HG03095 (cell line): ENCODE data around the gene BTBD10.
"Not testable (repeated sequence)": the region's sequence is repeated elsewhere in the genome, so short reads cannot be mapped to it uniquely, and the experiment has no call there.

Experiments used
- ATAC-seq: cut with Tn5 transposase; IDR thresholded peaks from one replicate; pipeline ENCODE4 v1.9.1; 2021; ENCODE audit warnings: moderate library complexity; ENCODE audit not compliant: unreplicated experiment

Gene BTBD10

DNA sequence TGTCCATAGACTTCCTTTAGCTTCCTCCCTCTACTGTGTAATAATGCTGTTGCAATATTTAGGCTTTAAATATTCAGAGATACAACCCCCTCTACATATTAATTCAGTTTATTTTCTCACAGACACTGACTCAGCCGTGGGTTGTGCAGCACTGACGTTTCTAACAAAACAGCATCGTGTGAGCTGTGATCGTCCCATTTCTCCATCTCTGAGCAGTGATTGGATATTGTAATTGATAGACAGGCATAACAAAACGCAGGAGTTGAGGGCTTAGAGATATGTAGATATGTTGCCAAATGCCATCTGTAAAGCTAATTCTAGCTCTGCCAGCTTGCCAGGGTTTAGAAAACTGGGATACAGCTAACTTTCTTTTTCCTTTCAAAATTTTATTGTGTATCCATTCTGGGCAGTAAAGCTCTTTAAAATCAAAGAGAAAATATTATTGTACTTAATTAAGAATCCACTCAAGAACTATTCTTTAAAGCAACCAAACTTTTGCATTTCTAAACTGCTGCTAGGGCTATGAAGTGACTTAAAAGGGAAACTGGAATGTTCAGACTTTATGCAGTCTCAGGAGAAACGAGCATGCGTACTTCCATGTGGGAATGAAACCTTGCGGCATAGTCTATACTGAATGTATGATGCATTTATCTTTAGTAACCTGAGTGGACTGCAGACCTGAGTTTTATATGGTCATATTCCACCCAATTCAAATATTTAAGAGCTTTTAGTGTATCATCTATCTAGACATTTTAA lies 22.7 kb downstream of the BTBD10 start:
- ATAC-seq: no peak

DNA sequence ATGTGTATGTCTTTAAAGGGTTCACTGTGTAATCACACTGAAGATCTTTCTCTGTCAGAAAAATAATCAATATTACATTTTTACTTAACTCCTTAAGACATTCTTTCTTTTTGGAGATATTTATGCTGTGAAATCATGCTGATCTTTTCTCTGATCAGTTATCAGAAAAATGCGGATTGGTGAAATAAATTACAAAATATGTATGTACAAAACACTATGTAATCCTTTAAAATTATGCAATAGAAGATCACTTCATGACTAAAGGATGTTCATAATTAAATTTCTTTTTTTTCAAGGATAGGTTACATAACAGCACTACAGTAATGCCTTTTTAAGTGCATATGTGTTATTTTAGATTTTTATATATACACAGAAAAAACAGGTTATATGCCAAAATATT lies 24.7 kb downstream of the BTBD10 start:
- no peak for ATAC-seq

DNA sequence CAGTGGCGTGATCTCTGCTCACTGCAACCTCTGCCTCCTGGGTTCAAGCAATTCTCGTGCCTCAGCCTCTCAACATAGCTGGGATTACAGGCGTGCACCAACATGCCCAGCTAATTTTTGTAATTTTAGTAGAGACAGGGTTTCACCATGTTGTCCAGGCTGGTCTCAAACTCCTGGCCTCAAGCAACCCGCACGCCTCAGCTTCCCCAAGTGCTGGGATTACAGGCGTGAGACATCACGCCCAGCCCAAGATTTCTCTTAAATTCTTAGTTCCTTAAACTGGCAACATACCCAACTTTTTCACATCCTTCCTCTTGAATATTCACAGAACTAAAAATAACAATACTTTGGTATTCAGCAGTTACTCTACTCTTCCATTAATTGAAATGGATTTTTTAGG lies 26.2 kb downstream of the BTBD10 start:
- not testable (repeated sequence) for ATAC-seq

DNA sequence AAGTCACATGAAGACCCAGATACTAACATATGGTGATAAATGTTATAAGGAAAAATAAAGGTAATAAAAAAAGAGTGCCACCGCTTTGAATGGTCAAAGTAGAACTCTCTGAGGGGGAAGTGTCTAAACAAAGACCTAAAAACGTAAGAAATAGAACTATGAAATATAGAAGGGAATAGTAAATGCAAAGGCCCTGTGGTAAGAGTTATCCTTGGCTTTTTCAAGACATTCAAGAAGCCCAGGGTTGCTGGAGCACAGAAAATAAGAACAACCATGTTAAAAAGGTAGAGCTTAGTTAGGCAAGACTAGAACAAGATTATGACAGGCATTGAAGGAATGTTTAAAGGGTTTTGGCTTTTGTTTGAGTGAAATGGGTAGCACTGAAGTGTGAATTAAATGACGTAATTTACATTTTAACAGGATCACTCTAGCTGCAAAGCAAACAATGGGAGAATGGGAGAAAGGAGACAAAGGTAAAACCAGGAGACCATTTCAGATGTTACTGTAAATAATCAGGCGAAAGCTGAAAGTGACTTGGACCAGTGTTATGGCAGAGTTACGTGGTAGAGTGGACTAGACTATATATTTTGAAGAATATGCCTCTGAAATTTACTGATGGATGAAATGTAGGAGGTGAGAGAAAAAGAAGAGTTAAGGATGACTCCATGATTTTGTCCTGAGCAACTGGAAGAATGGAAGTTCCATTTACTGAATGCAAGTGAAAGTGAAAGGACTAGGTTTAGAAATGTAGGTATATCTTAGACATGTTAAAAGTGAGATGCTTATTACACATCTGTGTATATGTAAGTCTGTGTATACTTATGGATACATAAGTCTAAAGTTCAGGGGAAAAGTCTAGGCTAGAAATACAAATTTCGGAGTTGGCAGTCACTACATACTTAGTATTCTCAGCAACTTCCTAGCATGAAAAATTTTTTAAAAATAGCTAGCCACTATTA lies 28.5 kb downstream of the BTBD10 start:
- ATAC-seq: no peak

DNA sequence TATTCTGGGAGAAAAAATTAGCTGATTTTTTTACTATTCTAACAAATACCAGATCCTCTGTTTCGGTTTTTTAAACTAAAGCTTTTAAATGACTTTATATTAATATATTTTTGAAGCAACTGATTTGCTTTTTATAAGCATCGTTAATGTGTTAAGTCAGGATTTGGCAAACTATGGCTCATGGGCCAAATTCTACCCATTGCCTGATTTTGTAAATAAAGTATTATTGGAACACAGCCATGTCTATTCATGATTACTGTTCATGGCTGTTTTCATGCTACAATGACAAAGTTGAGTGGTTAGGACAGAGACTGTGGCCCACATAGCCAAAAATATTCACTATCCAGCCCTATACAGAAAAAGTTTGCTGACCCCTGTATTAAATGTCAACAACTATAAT lies 29.6 kb downstream of the BTBD10 start:
- ATAC-seq: no peak

DNA sequence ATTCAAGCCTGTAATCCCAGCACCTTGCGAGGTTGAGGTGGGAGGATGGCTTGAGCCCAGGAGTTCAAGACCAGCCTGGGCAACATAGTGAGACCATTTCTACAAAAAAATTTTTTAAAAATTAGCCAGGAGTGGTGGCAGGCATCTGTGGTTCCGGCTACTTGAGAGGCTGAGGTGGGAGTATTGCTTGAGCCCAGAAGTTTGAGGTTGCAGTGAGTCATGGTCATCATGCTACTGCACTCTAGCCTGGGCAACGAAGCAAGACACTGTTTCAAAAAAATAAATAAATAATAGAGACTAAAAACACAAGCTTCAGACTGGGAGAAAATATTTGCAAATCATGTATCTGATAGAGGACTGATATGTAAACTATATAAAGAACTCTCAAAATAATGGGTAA lies 33.2 kb downstream of the BTBD10 start:
- ATAC-seq: no peak

DNA sequence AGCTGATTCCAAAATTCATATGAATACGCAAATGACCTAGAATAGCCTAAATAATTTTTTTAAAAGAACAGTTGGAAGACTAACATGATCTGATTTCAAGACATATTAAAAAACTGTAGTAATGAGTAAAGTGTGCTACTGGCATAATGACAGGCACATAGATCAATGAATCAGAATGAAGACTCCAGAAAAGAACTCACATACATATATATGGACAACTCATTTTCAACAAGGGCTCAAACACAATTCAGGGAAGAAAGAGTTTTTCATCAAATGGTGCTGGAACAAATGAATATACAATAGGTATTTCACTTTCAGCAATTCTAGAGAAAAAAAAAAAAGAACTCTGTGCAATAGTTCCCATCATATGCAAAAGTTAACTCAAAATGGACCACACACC lies 33.7 kb downstream of the BTBD10 start:
- no peak for ATAC-seq

DNA sequence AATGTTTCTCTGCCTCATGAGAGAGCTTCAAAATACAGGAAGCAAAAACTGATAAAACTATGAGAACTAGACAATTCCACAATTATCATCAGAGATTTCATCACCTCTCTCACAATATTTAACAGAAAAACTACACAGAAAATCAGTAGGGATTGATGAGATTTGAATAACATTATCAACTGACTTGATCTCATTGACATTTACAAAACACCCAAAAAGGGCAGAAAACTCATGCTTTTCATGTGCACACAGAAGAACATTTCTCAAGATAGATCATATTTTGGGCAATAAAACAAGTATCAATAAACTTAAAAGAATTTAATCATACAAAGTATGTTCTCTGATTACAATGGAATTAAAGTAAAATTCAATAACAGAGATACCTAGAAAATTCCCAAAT lies 35.6 kb downstream of the BTBD10 start:
- ATAC-seq: no peak

DNA sequence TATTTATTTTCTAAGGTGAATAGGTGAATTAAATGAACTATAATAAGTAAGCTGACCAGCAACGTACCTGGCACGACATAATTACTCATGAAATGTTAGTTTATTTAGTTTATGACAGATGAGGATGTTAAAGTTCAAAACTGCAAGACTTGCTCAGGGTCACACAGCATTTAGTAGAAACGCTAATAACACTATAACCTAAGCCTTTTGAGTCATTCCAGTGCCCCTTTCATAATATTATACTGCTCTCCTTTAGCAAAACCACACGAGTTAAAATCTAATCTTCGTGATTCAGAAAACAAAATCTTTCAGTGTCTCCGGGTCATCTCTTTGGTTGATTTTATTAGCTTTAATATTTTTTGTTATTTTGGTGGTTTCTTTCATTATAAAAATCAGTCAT lies 39.6 kb downstream of the BTBD10 start:
- ATAC-seq: no peak

DNA sequence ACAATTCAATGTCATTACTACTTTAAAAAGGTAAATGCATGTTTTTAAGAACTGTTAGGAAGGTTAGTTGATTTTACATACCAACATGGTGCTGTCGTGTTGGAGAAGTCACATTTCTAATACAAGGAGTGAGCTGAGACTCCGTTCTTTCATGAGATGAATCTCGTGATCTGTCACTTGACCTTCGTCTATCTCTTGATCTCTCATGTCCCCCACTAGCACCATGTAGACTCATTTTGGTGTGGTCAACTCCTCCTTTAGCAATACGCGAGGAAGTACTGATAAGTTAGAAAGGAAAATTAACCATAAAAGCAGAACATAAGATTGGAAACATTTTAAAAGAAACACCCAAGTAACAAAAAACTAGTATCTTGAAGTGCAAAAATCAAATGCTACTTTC lies 41.5 kb downstream of the BTBD10 start:
- ATAC-seq: no peak

DNA sequence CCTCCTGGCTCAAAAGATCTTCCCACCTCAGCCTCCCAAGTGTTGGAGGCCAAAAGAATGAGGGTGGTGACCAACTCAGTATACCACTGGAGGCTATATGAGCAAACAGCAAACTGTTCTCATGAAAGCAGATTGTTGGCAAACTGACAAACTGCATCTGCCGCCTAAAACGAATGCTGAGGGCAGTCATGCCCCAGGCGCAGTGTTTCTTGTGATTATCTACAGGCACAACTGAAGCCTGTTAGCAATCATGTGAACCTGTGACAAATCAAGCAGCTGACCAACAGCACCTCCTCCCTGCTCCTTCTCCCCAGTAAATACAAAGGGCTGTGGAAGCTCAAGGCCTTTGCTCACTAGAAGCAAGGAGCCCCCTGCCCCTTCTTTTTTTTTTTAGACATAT lies 47.8 kb downstream of the BTBD10 start:
- ATAC-seq: no peak

DNA sequence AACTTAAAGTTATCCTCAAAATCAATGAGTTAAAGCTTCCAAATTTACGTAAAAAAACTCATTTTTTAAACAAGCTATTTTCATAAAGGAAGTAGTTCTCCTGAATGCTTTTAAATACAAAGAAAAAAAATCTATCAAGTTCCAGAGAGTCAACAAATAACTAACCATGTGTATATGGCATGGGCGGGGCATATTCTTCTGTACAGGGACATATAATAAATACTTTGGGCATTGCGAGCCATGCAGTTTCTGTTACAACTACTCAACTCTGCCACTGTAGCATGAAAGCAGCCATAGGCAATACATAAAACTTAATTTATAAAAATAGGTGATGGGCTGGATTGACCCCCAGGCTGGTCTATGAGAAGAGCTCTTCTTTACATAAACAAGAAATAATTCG lies 57.8 kb downstream of the BTBD10 start:
- ATAC-seq: no peak

DNA sequence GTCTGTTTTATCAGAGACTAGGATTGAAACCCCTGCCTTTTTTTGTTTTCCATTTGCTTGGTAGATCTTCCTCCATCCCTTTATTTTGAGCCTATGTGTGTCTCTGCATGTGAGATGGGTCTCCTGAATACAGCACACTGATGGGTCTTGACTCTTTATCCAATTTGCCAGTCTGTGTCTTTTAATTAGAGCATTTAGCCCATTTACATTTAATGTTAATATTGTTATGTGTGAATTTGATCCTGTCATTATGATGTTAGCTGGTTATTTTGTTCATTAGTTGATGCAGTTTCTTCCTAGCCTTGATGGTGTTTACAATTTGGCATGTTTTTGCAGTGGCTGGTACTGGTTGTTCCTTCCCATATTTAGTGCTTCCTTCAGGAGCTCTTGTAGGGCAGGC lies 64.7 kb downstream of the BTBD10 start:
- ATAC-seq: not testable (repeated sequence)

DNA sequence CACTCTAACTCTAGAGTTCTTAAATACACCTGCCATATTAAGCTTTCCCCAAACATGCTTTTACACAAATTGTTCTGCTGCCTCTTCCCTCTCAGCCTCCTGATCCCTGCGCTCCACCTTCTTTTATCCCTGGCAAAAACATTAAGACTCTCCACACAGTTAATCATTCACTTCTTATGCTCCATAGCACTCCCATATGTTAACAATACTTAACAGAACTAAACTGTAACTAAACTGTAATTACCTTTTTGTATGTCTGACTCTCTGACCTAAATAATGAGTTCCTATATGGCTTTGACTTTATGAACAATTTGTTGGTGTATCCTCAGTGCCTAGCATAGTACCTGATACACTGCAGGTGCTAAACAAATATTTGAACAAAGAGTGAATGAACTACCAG lies 71.8 kb downstream of the BTBD10 start:
- no peak for ATAC-seq

DNA sequence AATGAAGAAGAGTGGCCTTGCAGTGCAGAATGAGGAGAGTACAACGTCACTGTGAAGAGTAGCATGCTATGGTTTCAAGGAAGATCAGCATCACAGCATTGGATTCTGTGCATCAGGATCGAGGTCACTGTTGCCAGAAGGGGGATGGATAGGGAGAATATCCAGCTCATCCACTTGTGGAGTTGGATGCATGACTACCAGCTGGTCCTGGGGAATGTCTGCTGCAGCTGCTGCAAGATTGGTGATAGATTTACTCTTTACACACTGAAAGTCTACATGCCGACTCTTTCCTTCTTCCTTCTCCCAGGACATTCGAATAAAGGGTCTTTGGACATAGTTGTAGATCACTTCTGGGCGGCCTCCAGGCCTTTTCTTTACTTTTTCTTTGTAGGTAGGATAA lies 74.3 kb downstream of the BTBD10 start:
- no peak for ATAC-seq

DNA sequence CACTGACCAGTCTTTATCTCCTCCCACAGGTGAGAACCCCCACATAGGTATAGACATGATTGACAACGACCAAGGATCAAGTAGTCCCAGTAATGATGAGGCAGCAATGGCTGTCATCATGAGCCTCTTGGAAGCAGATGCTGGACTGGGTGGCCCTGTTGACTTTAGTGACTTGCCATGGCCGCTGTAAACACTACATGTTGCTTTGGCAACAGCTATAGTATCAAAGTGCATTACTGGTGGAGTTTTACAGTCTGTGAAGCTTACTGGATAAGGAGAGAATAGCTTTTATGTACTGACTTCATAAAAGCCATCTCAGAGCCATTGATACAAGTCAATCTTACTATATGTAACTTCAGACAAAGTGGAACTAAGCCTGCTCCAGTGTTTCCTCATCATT lies 76.5 kb downstream of the BTBD10 start:
- no peak for ATAC-seq

DNA sequence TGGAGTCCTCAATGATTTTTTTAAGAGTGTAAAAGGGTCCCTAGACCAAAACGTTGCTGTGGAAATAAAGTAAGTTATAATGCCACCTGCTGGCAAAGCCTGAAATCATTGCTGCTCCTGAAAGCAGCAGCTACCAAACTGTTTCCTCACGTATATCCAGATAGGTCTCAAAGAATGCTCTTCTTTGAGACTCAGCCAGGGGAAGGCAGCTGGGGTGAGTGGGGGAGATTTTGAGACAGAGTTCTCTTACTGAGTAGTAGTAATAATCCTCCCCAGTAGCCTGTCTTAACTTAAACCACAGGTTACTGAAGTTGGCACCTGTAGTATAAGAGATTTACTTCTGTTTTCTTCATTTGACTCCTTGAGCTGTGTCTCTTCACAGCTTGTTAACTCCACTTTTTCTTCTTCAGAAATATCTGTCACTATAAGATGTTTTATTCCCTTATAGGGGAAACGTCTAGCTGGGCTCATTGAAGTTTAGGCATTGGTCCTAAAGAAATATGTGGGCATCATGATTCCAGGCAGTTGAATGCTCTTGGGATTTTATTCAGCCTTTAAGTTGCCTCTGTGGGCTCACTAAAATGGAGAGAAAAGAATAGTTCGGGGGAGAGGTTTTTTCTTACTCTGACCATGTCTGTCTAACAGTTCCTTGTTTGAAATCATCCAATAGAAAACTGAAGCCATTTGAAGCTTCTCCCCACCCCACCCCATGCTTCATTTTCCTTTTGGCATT lies 77.9 kb downstream of the BTBD10 start:
- ATAC-seq: peak; percentile 60

DNA sequence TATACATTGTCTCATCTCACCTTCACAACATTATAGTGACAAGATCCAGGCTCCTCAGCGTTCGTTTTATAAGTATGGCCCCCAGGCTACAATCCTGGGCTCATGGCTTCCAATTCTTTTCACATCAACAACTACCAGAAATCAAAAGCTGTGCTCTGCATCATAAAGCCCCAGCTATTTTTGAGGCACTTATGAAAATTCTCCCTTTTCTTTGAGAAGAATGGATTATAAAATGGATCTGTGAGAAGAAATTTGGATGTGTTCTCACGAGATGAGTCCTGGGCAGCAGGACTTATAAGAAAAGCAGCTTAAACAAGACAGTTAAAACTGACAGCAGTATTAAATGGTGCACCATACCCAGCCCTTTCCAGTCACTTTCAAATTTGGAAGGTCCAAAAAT lies 80.3 kb downstream of the BTBD10 start:
- no peak for ATAC-seq

DNA sequence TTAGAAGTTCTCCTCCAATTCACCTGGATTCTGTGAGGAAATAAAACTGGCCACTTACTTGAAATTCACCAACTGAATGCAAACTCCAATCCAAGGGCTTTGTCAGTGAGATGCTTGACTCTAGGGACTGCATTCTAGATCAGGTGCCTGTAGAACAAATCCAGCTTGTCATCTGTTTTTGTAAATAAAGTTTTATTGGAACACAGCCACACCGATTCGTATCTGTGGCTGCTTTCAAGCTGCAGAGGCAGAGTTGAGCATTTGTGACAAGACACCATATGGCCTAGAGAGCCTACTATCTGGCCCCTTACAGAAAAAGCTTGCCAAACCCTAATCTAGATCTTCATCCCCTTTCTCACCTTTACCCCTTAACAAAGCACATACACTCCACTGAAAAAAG lies 82.3 kb downstream of the BTBD10 start:
- no peak for ATAC-seq

DNA sequence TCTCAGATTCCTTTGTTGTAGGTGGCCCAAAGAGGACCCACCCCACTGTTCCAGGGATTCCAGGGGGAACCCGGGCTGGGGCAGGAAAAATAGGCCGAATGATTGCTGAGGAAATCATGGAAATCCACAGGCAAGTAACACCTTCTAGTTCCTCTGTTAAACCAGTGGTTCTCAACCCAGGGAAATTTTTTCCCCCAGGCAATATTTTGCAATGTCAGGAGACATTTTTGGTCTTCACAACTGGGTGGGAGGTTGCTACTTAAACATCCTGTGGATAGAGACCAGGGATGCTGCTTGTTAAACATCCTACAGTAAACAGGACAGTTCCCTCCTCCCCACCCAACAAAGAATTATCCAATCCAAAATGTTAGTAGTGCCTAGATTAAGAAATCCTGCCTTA lies 84.7 kb downstream of the BTBD10 start:
- no peak for ATAC-seq

DNA sequence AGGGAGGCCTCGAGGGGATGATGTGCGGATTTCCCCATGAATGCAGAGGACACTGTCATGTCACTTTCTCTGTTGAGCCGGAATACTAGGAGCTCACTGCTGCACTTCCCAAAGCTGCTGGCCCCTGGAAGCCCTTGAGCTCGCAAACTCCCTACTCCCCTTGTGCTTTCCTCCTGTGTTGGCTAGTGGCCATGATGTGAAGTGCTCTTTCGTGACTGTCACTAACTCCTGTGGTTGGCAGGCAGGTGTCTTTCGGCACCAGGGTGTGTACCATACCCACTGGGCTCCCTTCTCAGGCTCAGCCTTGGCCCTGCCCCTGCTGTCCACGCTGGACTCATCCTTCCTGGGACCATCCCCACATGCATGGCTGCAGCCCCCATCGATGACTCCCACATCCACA lies 86.2 kb downstream of the BTBD10 start:
- no peak for ATAC-seq

DNA sequence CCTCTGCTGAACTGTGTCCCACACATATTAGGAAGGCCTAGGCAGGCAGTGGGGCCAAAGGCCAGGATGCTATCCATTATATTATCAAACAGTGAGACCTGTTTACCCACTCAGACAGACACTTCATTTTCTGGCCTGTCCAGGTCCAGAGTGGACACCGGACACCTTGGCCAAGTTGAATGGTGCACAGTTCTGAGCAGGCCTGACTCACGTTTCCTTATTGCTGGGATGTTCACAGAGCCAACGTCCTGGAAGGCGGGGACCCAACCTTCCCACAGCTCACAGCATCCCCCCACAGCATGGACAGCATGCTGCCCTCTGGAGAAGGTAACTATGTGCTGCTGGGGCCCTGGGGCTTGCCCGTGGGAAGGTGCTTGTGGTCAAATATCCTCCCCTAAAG lies 86.6 kb downstream of the BTBD10 start:
- no peak for ATAC-seq
